ENCODE measurements around the gene SKAP1.
"Not testable (repeated sequence)": the region's sequence is repeated elsewhere in the genome, so short reads cannot be mapped to it uniquely, and the experiment has no call there.

Gene SKAP1

DNA sequence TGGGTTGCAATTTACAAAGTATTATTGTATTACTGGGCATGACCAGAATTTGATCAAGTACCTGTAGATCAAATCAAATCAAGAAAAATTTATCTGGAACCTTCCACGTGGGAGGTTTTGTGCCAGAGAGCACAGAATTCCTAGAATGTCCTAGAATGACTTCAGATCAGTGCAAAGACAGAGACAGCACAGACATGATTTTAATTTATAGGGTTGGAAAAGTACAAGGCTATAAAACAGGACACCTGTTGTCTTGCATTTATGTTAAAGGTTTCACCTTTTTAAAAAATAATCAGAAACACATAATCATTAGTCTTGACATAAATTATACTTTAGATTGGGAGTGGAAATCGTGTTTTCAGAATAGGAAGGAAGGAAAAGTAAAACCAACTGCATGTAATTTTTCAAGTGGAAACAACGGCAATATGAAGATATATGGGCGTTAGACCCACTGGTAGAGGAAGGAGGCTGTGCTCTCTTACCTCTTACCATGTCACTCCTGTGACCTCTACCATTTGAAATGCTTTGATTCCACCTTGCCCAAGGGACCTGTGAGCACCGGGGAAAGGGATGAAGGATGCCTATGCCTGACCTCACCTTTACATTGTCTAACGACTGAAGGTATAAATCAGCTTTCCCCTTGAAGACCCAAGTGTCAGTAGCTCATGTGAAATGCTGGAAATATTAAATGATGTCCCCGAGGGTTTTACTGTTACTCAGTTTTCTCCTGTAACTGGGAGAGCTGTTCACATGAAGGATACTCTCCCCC is 222.1 kb downstream of the SKAP1 start:
- DNase-seq (ENCODE audit: low read depth), result no peak

DNA sequence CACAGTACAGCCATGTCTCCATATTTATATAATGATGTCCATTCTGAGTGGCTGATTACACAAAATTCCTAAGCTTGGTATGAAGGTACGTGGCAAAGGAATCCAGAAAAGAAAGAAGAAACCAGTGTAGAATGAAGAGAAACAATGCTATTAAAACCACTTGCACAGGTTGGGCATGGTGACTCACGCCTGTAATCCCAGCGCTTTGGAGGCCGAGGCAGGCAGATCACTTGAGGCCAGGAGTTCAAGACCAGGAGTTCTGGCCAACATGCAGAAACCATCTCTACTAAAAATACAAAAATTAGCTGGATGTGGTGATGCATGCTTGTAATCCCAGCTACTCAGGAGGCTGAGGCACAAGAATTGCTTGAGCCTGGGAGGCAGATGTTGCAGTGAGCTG is 223.0 kb downstream of the SKAP1 start:
- DNase-seq (ENCODE audit: low read depth), result not testable (repeated sequence)

DNA sequence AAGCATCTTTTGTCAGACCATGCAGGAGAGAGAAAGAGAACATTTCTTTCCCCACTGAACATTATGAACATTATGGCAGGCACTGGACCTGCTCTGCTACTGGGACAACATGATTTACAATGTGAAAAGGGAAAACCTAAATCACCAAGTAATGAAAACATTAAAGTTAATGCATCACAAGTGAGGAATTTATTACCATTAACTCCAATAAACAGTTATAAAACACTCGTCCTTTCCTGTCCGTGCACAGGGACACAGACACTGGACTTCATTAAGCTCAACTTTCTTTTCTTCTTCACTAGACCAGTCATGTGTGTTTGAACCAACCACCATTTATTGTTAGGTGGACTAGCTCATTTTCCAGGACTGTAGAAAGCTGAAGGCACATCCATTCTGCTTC is 227.1 kb downstream of the SKAP1 start:
- DNase-seq (ENCODE audit: low read depth), result no peak

DNA sequence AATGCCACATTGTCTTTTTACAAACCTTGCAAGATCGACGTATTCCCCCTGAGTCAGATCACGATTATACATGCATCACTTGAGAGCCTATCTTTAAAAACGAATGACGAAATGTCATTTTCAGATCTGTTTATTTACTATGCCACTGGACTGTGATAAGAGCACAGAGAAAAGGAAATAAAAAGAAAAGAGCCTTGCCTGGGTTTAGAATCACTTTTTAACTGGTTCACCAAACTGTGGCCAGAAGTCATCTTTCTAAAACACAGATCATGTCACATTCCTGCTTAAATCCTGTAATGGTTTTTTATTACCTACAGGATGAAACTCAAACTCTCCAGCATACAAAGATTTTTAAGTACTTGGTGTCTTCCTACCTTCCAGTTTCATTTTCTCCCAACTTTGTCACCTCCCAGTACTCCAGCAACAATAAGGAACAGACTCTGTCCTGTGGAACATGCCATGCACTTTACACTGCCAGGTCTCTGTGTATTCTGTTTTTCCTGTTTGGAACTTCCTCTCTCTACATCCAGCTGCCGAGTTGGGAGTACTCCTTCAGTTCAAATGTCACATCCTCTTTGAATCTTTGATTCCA is 231.0 kb downstream of the SKAP1 start:
- no peak for DNase-seq (ENCODE audit: low read depth)

DNA sequence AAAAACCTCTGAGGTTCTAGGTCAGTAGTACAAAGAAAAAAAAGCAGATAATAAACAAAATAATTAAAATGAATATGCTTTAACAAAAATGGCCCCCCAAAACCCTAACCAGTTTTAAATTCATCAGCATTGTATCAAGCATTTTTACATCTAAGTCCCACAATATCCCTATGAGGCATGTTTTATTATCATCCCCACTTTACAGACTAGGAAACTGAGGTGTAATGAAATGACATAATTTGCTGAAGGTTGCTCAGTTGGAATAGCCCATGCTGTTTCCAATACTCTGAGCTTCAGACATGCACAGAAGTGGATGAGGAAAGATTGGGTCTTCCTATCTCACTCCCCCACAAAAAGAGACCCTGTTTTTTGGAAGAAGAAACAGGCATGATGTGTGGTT is 234.1 kb downstream of the SKAP1 start:
- no peak for DNase-seq (ENCODE audit: low read depth)

DNA sequence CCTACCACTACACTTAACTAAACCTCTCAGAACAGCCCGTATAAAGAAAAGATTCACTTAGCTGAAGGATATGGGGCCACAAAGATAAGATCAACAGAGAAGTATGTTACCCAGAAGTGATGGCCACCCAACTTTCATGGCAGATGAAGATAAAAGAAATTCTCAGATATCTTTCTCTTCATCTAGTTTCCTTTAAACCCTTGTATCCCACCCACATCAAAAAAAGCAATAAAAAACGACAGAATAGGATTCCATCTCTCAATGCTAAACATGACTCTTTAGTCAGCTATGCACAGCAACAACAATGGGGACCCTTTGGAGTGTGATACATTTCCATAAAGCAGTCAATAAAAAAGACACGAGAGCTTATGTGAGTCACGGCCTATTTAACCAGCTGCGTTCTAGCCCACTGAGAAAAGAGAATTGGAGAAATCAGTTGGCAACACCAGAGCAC is 235.9 kb downstream of the SKAP1 start:
- DNase-seq (ENCODE audit: low read depth), result no peak

DNA sequence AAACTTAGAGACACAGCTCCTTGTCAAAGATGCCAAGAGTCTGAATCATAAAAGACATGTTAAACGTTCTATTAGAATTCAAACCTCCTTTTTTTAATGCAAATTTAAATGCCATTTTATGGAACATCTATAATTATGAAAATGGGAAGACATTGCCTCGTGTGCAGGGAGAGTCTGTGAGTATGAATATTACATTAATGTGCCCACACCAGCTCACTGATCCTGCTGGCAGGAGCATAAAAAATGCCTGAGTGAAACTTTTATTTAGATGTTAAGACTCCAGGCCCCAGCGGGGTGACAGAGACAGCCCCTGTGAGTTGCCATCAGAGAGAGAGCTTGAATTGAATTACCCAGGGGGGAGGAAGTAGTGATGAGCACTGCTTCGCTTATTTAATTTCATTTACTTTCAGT is 237.7 kb downstream of the SKAP1 start:
- DNase-seq (ENCODE audit: low read depth), result no peak

DNA sequence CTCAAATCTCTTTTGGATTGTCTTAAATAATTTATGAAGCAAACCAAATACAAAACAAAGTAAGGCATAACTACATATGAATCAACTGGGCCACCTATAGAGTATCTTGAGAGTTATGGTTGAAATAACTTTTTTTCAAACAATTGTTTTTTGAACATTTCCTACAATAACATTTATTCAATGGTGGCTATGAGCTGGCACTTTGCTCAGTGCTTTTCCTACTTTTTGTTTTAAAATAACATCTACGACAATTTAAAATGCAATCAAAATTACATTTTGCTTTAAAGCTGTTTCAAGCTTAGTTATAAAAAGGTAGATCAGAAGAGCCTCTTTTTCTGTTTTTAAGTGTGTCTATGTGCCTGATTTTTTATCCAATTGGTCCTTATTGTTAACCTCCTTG is 238.7 kb downstream of the SKAP1 start:
- no peak for DNase-seq (ENCODE audit: low read depth)

DNA sequence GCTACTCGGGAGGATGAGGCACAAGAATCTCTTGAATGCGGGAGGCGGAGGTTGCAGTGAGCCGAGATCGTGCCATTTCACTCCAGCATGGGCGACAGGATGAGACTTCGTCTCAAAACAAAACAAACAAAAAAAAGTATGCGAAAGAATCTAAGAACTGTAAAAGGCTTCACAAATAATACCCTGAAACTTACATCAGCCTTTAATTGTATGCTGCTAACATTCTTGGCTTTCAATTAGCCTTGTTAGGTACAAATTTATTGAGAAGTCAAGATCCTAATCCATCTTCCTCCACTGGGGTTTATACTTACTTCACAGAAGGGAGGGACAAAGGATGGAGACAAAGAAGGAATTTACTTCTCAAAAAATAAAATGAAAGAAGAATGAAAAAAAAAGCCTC is 239.1 kb downstream of the SKAP1 start:
- no peak for DNase-seq (ENCODE audit: low read depth)

DNA sequence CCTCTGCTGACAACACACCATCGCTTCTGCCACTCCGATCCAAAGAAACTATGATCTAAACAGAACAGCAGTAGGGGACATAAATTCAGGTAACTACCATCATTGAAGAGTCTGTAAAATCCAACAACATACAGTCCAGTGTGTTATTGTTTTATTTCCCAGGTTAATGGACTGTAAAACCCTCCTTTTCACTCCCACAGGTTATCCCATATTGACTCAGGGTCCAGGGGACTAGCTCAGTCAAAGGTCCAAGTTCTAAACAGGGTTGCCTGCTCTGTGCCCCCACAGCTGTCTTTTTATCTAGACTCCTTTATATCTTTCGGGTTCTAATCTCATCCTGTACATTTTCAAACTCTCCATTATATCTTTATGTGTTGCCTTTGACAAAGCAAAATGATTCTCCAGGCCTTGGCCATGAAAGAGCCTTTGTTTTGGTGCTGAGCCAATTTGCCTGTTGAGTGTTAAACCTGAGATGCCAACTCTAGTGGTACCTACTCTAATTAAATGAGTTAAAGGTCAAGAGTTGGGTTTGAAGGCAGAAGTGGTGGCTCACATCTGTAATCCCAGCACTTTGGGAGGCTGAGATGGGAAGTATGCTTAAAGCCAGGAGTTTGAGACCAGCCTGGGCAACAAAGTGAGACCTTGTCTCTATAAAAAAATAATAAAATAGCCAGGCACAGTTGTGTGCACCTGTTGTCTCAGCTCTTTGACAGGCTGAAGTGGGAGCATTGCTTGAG is 242.0 kb downstream of the SKAP1 start:
- no peak for DNase-seq (ENCODE audit: low read depth)

DNA sequence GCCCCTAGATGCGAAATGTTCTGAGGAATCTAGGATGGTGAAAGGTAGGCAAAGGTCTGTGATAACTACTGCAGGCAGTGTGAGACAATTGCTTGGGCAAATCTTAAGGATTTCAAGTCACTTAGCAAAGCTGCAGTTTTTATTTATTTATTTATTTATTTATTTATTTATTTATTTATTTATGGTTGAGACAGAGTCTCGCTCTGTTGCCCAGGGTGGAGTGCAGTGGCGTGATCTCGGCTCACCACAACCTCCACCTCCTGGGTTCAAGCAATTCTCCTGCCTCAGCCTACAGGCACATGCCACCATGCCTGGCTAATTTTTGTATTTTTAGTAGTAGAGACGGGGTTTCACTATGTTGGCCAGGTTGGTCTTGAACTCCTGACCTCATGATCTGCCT is 243.7 kb downstream of the SKAP1 start:
- DNase-seq (ENCODE audit: low read depth), result not testable (repeated sequence)

DNA sequence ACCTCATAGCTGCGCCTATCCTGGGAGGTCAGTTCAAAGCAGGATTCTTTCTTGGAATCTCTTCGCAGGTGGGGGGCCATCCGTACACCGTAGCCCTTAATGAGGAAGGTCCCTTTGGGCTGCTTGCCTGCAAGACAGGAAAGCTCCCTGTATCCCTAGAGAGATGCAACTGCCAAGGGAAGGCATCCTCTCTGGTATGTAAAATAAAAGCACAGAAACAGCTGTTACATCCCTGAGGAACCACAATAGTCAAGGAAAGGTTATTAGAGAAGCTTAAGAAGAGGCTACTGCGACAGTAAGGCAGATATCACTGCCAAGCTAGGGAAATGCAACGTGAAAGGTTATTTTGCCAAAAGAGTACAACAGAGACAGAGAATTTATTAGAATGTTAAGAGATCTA is 245.3 kb downstream of the SKAP1 start:
- no peak for DNase-seq (ENCODE audit: low read depth)

DNA sequence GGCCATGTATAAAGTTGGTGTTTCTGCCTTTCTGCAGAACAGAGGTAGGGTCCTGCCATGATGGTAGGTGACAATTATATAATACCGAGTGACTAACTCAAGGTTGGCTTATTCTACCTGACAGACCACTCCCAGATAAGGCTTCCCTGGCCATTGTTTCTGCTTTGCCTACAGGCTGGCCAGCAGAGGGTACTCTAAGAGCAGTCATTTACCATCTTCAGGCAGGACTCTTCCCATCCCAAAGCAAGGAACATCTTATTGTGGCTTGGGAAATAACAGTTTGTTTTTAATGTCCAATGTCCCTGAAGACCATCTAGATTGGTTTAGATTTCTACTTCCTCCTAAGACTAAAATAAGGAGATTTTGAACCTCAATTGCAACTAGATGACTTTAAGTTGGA is 248.4 kb downstream of the SKAP1 start:
- DNase-seq (ENCODE audit: low read depth), result no peak

DNA sequence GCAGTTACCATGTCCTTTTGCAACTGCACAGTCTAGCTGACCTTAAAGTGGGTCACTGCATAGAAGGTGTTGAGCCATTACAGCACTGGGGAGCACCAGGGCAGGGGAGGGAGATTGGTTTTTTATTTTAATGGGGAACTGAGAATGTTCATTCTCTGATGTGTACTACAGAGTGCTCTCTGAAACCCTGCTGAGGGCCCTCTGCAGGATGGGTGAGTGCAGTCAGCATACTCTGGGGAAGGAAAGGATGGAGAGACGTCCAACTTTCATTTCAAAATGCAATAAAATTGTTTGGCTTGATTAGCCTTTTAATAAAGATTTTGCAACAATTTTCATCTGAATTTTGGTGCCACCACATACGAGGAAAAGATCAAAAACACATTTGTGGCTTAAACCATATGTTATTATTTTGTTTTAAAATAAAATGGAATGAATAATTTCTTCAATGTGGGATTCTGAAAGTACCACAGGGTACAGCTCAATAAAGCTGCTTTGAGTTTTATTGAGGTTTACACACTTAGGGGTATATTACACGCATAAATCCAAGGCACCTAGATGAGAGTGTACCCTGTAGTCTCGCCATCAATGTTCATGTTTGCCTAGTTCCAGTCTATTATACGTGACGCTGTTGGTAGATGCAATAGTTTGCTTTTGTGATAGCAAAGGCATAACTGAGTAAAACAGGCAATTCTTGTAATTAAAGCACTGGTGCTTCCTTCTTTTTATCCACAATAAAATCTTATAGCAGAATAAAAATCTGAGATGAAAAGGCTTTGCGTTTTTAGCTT is 249.0 kb downstream of the SKAP1 start:
- DNase-seq (ENCODE audit: low read depth), result no peak

DNA sequence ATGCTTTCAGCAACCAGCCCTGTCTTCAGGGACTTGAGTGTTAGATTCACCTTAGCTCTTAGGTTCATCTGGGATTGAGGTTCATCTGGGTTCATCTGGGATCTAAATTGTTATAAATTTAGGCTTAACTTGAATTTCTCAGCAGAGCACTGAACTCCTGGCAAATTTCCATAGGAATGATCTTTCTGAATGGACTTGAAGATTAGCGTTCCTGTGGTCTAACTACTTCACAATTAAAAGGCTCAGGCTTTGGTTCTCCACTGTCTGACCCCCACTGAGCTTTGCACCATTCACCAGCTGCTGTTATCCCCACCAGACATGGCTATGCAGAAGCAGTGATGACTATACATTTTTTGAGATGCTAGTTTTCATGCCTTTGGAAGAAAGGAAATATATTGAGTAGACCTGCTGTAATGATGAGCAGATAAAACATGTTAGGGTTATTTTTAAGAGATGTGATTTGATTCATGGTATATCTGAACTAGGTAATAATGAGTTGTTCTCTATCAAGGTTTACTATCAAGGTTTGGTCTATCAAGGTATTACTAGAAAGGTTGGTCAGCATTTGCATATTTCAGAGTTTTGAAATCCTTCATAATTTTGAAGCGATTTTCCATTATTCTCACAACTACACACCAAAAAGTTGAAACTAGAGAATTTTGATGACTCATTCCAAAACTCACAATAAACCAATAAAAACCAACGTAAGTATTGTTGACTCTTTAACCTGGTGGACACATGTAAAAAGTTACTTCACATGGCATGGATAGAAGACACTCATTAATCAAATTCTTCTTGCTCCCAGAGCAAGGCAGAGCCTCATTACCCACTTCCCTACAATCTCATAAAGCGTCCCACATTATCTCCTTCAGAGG is 250.7 kb downstream of the SKAP1 start:
- DNase-seq (ENCODE audit: low read depth), result no peak

DNA sequence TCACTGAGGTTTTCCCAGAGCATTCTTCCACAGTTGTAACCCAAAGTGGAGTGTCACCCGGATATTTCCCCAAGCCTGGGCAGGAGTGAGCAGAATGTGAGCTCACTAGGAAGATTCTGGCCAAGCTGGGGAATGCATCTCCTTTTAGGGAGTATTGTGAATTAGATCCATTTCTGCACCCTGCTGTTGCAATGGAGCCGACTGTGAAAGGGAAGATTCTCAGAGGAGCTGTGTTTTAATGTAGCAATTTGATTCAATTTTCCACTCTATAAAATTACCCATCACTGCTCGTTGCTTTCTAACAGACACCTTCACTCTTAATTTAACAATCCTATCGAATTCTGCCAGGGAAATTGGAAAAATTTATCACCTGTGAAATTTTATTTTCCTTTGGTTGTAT is 251.7 kb downstream of the SKAP1 start:
- no peak for DNase-seq (ENCODE audit: low read depth)

DNA sequence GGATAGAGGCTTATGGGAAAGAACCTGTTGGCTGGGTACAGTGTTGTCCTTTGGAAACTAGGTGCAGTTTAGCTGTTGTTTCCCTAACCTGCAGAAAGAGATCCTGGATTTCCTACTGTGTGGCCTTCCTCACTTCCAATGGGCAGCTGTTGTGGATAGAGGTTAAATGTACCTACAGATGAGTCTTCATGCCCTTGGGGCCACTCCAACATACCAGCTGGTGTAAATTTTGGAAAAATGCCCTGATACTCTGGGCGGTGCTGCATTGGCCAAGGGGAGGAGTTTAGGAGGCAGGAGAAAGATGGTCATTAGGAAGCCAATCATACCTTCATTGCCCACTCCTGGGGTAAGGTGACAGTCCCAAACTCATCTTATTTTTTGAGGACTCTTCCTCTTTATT is 252.2 kb downstream of the SKAP1 start:
- no peak for DNase-seq (ENCODE audit: low read depth)

DNA sequence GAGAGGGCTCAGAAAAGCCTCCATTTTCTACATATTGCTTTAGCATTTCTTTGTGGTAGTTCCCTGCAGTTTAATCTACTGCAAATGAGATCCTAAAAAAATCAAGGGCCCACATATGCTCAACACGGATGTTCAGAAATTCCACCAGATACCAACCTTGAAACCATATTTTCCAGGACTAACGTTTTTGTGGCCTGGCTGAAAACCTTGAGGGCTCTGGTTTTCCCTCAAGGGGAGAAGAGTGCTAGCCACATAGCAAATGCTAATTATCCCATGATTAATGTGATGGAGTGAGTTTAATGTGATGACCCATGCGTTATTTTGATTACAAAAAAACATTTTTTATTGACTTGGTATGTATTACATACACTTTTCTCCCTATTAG is 253.6 kb downstream of the SKAP1 start:
- DNase-seq (ENCODE audit: low read depth), result no peak

DNA sequence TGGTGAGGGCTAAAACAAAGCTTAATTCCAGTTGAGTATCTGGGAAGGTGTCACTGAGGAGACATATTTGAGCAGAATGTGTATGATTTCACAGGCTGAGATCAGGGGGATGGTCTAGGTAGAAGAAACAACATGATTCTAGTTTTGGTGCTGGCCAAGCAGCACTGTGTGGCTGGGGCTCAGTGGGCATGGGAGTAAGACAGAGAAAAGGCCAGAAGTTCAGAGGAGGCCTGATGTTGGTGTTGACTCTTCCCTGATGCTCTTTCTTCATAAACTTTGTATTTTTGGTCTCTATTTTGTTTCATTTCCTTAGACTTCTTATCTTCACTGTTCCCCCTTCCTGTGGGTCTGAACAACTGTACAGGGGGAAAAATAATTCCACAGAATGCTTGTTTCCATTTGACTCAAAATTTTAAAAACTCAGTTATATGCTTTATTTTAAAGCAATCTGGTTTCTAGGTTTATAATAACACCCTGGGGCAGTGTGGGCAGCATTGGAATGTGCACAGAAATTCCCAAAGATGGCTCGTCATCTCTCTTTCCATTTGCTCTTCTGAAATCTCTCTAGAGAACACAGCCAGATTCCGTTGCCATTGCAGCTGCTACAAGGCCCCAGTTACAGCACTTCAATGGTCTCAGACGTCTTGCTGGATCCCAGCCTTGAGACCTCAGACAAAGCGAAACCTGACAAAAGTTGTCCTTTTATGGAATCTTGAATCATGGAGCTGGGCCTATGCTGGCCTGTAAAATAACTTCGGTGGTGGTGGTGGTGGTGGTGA is 254.1 kb downstream of the SKAP1 start:
- peak; percentile 5 for DNase-seq (ENCODE audit: low read depth)

DNA sequence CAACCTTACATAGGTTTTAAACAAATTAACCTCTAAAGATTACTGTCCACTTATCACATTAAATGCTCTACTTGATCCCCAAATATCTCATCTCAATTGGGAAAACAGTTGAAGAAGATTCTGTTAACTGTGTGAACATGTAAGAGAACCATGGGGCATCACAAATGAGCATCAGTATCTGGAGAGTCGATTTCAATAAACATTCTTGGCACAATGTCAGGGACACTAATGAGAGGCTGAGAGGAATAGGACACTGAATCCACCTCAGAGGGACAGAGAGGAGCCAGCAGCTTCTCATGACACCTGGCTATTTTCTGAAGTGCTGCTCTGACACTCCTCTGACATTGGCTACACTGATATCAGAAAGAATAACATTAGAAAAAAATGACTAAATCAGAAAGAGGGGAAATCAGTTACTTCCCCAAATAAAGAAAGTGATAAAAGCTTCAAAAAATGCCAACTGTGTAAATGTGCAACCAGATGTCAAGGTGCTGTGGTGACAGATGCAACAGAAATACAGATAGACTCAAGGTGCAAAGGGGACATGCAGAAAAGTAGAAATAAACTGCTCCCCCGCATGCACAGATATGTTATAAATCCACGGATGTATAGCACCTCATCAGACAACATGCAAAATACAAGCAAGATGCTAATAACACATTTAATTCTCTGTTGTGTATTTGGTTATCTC is 255.0 kb downstream of the SKAP1 start:
- no peak for DNase-seq (ENCODE audit: low read depth)

Measured in fibroblast of the conjunctiva (primary cell).